Erythroblast (primary cell): Measurements from ENCODE around the gene TRAF4.
"Not testable (repeated sequence)": the region's sequence is repeated elsewhere in the genome, so short reads cannot be mapped to it uniquely, and the experiment has no call there.

Experiments used
- DNase-seq, 2 experiments: peaks; one replicate each; lab custom pipeline; 2025; lab: John Stamatoyannopoulos, UW
- GATA1 ChIP-seq: IDR thresholded peaks from 2 replicates; pipeline ENCODE4 v1.6.1; 2011; ENCODE audit warnings: low read depth, mild to moderate bottlenecking, control low read depth, low read length, moderate library complexity
- POLR2A ChIP-seq: IDR thresholded peaks from 2 replicates; pipeline ENCODE4 v1.6.1; 2011; ENCODE audit warnings: mild to moderate bottlenecking, low read length

Gene TRAF4

DNA sequence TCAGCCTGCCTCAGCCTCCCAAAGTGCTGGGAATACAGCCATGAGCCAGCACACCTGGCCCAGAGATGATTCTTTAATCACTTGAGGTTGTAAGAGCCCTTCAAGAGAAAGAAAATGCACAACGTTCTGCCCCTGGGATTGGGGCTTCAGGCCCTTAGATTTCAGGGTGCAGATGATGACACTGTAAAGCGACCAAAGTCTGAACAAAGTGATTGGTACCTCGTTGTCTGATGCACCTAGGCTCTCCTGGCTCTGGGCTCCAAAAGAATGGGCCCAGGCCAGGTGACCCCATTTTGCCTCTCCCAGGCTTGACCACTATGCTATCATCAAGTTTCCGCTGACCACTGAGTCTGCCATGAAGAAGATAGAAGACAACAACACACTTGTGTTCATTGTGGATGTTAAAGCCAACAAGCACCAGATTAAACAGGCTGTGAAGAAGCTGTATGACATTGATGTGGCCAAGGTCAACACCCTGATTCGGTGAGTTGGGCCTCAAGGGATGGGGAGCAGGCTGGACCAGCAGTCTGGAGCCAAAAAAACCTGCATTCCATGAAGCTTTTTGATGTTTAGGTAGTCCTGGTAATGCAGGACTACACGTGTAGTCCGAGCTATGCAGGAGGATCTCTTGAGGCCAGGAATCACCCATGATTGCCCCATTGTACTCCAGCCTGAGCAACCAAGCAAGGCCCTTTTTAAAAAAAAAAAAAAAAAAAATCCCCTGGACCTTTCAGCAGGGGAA, 21.2 kb upstream of the TRAF4 start:
- DNase-seq = no peak
- TF ChIP-seq POLR2A (no peak), GATA1 (no peak)

DNA sequence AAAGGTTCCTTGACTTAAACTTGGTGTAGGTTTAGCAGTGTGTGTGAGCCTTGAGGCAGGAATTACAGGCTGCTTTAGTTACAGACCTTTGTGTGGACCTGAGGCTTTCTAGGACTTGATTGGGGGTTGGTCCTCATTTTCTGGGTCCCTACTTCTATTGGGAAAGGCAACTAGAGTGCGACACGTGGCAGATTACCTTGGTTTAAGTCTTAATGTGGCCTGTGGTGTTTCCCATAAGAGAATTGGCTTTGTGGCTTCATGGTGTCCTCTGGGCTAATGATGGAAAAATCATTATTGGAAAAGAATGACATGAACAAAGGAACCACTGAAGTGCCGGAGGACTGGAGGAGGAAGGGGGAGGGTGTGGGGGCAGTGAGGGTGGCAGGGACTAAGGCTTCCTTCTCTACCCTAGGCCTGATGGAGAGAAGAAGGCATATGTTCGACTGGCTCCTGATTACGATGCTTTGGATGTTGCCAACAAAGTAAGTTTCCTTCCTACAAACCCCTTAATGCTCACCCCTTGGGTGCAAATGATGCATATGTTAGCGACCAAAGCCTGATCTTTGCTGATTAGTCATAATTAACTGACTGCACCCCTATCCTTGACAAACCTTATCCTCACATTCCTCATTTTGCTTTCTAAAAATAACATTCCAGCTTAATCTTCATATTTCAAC, 20.5 kb upstream of the TRAF4 start:
- DNase-seq = no peak
- TF ChIP-seq POLR2A = no peak
- no peak for TF ChIP-seq GATA1

DNA sequence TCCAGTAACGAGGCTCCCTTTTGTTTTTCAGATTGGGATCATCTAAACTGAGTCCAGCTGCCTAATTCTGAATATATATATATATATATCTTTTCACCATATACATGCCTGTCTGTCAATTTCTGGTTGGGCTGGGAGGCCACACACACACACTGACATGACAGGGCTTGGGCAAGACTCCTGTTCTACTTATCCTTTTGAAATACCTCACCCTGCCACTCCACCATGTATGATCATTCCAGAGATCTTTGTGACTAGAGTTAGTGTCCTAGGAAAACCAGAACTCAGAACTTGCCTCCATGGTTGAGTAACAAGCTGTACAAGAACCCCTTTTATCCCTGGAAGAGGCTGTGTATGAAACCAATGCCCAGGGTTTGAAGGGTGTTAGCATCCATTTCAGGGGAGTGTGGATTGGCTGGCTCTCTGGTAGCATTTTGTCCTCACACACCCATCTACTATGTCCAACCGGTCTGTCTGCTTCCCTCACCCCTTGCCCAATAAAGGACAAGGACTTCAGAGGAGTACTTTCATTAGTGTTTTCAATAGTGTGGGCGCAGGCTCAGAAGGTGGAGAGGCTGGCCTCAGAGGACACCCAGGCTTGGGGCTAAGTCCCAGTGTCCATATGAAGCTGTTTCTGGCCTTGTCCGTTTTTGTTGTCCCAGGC, 19.8 kb upstream of the TRAF4 start:
- not testable (repeated sequence) for DNase-seq

DNA sequence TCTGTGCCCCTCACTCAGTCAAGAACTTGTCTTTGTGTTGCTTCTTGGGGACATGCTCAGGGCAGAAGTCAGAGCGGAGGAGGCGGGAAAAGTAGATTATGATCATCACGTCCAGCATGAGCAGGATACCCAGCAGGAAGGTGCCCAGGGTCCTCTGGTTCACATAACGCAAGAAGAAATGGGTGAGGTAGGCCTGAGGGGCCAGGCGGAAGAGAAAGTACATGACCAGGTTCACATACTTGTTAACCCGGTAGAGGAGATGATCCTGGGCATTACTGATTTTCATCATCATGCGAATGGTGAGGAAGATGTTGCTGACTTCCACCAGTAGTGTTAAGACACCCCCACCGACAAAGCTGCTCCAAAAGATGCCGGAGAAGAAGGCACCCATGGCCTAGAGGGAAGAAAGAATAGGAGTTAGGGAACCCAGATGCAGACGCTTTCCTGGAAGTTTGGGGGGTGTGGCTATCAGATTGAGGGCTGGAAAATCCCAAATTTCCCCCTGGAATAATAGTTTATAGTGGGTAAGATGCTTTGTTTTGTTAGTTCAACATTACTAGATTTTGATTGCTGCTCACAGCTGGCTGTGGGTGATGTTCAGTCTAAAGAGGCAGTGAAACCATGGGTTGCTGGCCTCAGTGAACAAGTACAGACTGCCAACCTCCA, 19.2 kb upstream of the TRAF4 start:
- peak in 1 of 2 experiments; percentile 42 for DNase-seq
- TF ChIP-seq GATA1 (no peak), POLR2A (no peak)

DNA sequence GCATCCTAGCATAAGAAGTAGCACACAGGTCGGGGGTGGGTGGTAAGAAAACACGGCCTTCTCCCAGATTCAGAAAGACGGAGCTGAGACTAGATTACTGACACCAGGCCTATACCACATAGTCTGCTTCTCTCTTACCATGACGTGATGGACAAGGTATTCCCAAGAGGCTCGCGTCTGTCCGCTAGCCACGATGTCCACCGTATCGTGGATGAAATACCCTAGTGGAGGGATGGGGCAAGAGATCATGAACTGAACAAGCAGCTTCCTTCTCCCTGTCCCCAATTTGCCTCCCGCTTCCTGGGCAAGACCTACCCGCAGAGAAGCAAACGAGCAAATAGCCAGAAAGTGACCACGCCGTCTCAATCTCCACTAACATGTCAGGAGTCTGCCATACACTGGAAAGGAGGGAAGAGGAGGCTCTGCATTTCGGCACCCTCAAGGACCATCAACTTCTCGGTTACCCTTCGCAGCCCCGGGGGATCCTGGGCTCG, 18.6 kb upstream of the TRAF4 start:
- DNase-seq = peak; percentile 63 to 68
- TF ChIP-seq GATA1 (no peak), POLR2A (peak; percentile 67)

DNA sequence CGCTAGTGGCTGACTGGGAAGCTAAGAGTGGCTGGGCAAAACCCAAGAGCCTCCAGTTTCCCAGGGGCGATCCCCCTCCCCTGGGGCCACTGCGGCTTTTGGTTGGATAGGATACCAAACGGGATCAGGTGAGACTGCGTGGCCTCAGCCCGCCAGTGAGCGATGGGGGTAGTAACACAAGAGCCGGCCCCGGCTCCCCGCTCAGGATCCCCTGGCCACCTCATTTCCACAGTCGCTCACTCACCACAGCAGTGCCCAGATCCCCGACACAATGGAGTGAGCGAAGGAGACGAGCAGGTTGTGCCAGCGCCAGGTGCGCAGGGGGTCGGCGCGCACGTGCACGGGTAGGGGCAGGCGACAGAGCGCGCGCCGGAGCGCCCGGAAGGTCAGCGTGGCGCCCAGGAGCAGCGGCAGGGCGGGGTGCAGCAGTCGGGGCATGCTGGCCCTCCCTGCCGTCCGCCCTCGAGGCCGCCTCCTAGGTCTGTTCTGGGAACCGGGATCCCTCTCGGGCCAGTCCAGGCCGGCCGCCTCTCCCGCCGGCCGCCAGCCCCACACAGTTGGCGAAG, 18.1 kb upstream of the TRAF4 start:
- DNase-seq = no peak
- TF ChIP-seq POLR2A (peak; percentile 44), GATA1 (no peak)

DNA sequence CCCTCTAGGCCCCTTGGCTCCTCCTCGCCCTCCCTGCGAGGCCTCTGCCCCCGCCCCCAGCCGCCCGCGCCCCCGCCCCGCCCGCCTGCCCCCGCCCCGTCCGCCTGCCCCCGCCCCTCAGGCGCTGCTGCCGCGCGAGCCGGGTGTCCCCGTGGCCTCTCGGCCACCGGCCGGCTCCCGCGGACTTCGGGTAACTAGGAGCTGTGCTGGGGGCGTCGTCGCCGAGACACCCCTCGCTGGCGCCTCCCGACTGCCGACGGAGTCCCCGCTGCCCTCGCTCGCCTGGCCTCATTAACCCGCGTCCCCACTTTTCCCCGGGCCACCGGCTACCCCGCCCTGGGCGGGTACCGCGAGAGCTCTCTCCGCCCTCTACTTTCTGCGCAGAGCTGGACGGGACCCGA, 17.6 kb upstream of the TRAF4 start, which contains the start of gene TLCD1:
TLCD1 (minus strand) TSS at position 8 of the 401 bp plus-strand sequence. CDS start 136 bp downstream, outside the sequence.
- no peak for TF ChIP-seq POLR2A
- TF ChIP-seq GATA1 = no peak
- DNase-seq = peak; percentile 84 to 87

DNA sequence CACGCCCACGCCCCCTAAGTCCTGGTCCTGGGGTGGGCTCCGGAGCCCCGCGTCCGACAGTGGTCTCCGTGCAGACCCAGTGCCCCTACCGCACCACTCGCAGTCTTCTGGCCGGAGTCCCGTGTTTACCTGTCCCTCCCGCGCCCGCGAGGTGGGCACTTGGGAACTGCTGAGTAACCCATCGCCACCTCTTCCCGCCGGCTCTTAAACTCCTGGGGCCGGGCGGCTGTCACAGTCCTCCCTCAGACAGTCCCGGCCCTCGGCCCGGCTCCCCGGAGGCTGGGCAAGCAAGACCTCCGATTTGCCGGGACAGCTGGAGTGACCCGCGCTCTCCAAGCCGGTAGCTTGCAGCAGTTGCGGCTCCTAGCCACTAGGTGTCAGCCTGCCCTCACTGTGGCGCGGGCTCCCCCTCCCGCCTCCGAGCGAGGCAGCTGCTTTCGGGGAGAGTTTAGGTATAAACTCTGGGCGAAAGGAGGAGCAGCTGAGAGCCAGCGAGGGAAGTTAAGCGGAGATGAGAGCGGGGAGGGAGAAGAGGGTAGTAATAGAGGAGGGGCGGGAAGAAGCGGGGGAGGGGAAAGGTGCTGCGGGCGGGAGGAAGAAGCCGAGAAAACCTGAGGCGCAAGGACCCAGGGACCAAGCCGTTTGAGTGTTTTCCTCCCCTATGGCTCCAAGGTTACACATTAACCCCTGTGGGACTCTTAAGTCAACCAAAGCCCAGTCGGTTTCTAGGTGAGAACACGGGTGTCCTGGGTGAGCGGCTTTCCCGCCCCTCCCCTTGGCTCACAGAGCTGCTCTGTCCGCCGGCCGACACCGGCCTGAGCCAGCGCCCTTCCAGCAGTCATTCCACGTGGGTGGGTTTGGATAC, 17.0 kb upstream of the TRAF4 start:
- TF ChIP-seq POLR2A (no peak), GATA1 (no peak)
- peak; percentile 91 to 95 for DNase-seq

DNA sequence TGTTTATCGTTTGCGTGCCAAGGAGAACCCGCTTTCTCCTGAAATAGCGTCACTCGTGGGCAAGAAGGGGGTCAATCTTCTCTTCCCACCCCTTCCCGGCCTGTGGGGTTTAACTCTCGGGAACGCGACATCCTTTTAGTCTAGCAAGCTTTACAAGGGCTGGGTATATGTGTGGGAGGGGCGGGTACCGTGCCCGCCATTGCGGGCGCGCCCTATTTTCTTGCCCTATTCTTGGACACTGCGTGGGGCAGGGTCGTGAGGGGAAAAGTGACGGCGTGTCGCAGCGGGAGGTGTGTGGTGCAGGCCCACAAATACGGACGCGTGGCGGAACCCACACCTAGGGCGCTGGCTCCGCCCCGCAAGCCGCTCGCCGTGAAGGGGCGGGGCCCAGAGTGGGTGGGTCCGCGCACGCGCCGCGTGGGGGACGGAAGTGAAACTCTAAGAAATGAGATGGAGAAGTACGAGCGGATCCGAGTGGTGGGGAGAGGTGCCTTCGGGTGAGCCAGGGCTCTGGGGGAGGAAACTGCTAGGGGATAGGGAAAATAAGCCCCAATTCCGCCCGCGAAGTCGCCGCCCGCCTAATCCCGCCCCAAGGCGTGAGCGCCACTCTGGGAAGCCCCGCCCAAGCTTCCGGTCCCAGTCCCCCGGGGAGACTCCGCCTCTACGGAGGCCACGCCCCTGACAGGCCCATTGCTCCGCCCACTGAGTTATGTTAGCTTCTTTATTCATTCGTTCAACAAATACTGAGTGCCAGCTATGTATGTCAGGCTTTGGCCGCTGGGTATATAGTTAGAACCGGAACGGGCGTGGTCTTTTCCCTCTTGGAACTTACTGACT, 15.2 kb upstream of the TRAF4 start, which contains the start of gene NEK8:
NEK8 (plus strand) TSS at position 425 of the 837 bp plus-strand sequence; CDS start at position 451, 26 bp downstream.
- TF ChIP-seq GATA1 (no peak), POLR2A (peak; percentile 65)
- peak; percentile 92 to 96 for DNase-seq

DNA sequence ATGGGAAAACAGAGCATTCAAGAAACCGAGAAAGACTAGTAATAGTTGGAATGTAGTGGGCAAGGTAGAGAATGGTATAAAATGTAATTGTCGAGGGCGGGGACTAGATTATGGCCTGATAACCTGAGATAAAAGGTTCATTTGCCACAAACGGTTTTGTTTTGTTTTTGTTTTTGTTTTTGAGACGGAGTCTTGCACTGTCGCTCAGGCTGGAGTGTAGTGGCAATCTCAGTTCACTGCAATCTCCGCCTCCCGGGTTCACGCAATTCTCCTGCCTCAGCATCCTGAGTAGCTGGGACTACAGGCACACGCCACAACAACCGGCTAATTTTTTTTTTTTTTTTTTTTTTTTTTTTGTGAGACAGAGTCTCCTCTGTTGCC, 13.9 kb upstream of the TRAF4 start:
- TF ChIP-seq POLR2A (no peak), GATA1 (no peak)

DNA sequence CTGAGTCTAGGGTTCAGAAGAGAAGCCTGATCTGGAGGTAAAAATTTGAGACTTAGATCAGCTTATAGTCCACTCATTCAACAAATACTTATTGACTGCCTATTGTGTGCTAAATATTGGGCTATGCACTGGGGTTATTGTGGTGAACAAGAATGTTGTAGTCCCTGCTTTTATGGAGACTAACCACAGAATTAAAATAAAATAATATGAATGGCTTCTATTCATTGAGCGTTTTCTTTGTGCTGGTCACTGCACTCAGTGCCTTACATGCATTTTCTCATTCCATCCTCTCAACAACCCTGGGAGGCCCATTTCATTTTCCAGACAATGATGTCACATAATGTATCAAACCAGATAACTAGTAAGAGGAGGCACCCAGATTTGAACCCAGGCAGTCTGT, 10.5 kb upstream of the TRAF4 start:
- TF ChIP-seq POLR2A = no peak
- no peak for TF ChIP-seq GATA1
- DNase-seq = no peak

More for the DNA sequence above, 13.9 kb upstream of the TRAF4 start:
- DNase-seq = no peak
